Nephron progenitor cell (in vitro differentiated cells): Measurements from ENCODE around the gene TSSK2.
A peak's percentile ranks its signal among the peaks of the same experiment; 100 is the strongest.

Source experiments
- DNase-seq: peaks from one replicate; pipeline ENCODE4 v3.0.0; 2021
- H3K27ac Mint-ChIP-seq: 2 replicates; pipeline ENCODE4 v1.8.0; 2021; ENCODE audit warnings: mild to moderate bottlenecking, moderate library complexity, mixed read lengths
- H3K27me3 Mint-ChIP-seq: 2 replicates; pipeline ENCODE4 v1.8.0; 2021; ENCODE audit warnings: mild to moderate bottlenecking, low read depth, mixed read lengths; ENCODE audit not compliant: poor library complexity
- H3K36me3 Mint-ChIP-seq: 2 replicates; pipeline ENCODE4 v1.8.0; 2021; ENCODE audit warnings: low read depth, mixed read lengths
- H3K4me1 Mint-ChIP-seq: 2 replicates; pipeline ENCODE4 v1.8.0; 2021; ENCODE audit warnings: mixed read lengths
- H3K4me3 Mint-ChIP-seq: 2 replicates; pipeline ENCODE4 v1.8.0; 2021; ENCODE audit warnings: mild to moderate bottlenecking, moderate library complexity, mixed read lengths
- H3K9me3 Mint-ChIP-seq: 2 replicates; pipeline ENCODE4 v1.8.0; 2021; ENCODE audit warnings: mild to moderate bottlenecking, moderate library complexity, mixed read lengths
- CTCF ChIP-seq: fragments of 200-600 bp; sonication (generic); IDR thresholded peaks from 2 replicates; pipeline ENCODE4 v1.5.0; 2021; ENCODE audit warnings: antibody characterized with exemption

Gene TSSK2

GRCh38 chr22:19169947-19170318 lies 38.8 kb downstream of the TSSK2 start:
- Mint-ChIP-seq H3K4me3 (peak overlapping the region; percentile 94), H3K36me3 (no peaks in the 10 kb centered on the region), H3K27ac (no peak overlapping the region), H3K27me3 (peaks cover 65% of the 10 kb centered on the region), H3K9me3 (peaks cover under 1% of the 10 kb centered on the region), H3K4me1 (peaks cover 37% of the 10 kb centered on the region)
- DNase-seq, result no peak
- no peak for TF ChIP-seq CTCF

- peak overlapping the region; percentile 97 for H3K27ac Mint-ChIP-seq
- no peaks in the 10 kb centered on the region for H3K9me3 Mint-ChIP-seq
- H3K27me3 Mint-ChIP-seq, result peaks cover 40% of the 10 kb centered on the region
- H3K36me3 Mint-ChIP-seq, result no peaks in the 10 kb centered on the region
- H3K4me3 Mint-ChIP-seq, result peak overlapping the region; percentile 94
- DNase-seq, result no peak
- TF ChIP-seq CTCF, result no peak
- H3K4me1 Mint-ChIP-seq, result peaks cover 54% of the 10 kb centered on the region
These were observed 41.3 kb downstream of the TSSK2 start for GRCh38 chr22:19172213-19173046.

GRCh38 chr22:19173047-19174035 lies 42.2 kb downstream of the TSSK2 start:
- no peak for TF ChIP-seq CTCF
- no peak for DNase-seq
- Mint-ChIP-seq H3K4me1 (peaks cover 54% of the 10 kb centered on the region), H3K27ac (peak overlapping the region; percentile 97), H3K36me3 (no peaks in the 10 kb centered on the region), H3K4me3 (peak overlapping the region; percentile 94), H3K27me3 (peaks cover 31% of the 10 kb centered on the region), H3K9me3 (no peaks in the 10 kb centered on the region)

GRCh38 chr22:19174106-19175025 lies 43.3 kb downstream of the TSSK2 start:
- Mint-ChIP-seq H3K27ac (no peak overlapping the region), H3K9me3 (no peaks in the 10 kb centered on the region), H3K27me3 (peaks cover 21% of the 10 kb centered on the region), H3K4me1 (peaks cover 53% of the 10 kb centered on the region), H3K4me3 (peak overlapping the region; percentile 25), H3K36me3 (no peaks in the 10 kb centered on the region)
- no peak for TF ChIP-seq CTCF
- DNase-seq, result peak; percentile 36

GRCh38 chr22:19175026-19175601 lies 44.0 kb downstream of the TSSK2 start:
- no peak overlapping the region for H3K4me3 Mint-ChIP-seq
- H3K4me1 Mint-ChIP-seq, result peaks cover 58% of the 10 kb centered on the region
- H3K27ac Mint-ChIP-seq, result no peak overlapping the region
- no peaks in the 10 kb centered on the region for H3K9me3 Mint-ChIP-seq
- peaks cover 13% of the 10 kb centered on the region for H3K27me3 Mint-ChIP-seq
- H3K36me3 Mint-ChIP-seq, result no peaks in the 10 kb centered on the region
- no peak for DNase-seq
- no peak for TF ChIP-seq CTCF
